Hepatocyte (in vitro differentiated cells): Measurements from ENCODE around the gene ADD1. TPM values are rescaled to one million over a fixed set of nuclear protein-coding genes. Genes with fewer than 3 reads are reported as not detected.

ENCODE experiments used
- DNase-seq: peaks from one replicate; pipeline ENCODE4 v3.0.0-alpha.2; 2016; ENCODE audit warnings: low spot score
- H2AFZ ChIP-seq: fragments of 200-600 bp; sonication (generic); 2 replicates; pipeline ENCODE4 v1.6.0; 2016; ENCODE audit warnings: antibody characterized with exemption, mild to moderate bottlenecking
- H3K27ac ChIP-seq: fragments of 200-600 bp; sonication (generic); 2 replicates; pipeline ENCODE4 v1.5.1; 2016; ENCODE audit warnings: mild to moderate bottlenecking
- H3K27me3 ChIP-seq: fragments of 200-600 bp; sonication (generic); 2 replicates; pipeline ENCODE4 v1.6.1; 2016
- H3K36me3 ChIP-seq: fragments of 200-600 bp; sonication (generic); replicated peaks from 2 replicates; pipeline ENCODE4 v1.5.1; 2016; ENCODE audit warnings: low read depth; ENCODE audit not compliant: insufficient read depth
- H3K4me1 ChIP-seq: fragments of 200-600 bp; sonication (generic); 2 replicates; pipeline ENCODE4 v1.5.1; 2016; ENCODE audit warnings: mild to moderate bottlenecking, moderate library complexity; ENCODE audit not compliant: insufficient read depth
- H3K4me2 ChIP-seq: fragments of 200-600 bp; sonication (generic); 2 replicates; pipeline ENCODE4 v1.6.0; 2016
- H3K4me3 ChIP-seq: fragments of 200-600 bp; sonication (generic); 2 replicates; pipeline ENCODE4 v1.5.1; 2016; ENCODE audit warnings: mild to moderate bottlenecking
- H3K79me2 ChIP-seq: fragments of 200-600 bp; sonication (generic); 2 replicates; pipeline ENCODE4 v1.6.0; 2017; ENCODE audit warnings: mild to moderate bottlenecking
- H3K9me2 ChIP-seq: fragments of 200-600 bp; sonication (generic); replicated peaks from 2 replicates; pipeline ENCODE4 v1.6.0; 2017; ENCODE audit warnings: mild to moderate bottlenecking; ENCODE audit not compliant: insufficient read depth
- H3K9me3 ChIP-seq: fragments of 200-600 bp; sonication (generic); 2 replicates; pipeline ENCODE4 v1.5.1; 2016; ENCODE audit warnings: low read depth, mild to moderate bottlenecking
- H4K20me1 ChIP-seq: fragments of 200-600 bp; sonication (generic); 2 replicates; pipeline ENCODE4 v1.6.0; 2016; ENCODE audit warnings: mild to moderate bottlenecking; ENCODE audit not compliant: insufficient read depth, poor library complexity, severe bottlenecking
- EZH2 ChIP-seq: fragments of 200-600 bp; sonication (generic); IDR thresholded peaks from 2 replicates; pipeline ENCODE4 v1.6.1; 2016; ENCODE audit warnings: antibody characterized with exemption, mild to moderate bottlenecking, borderline replicate concordance
- EZH2phosphoT487 ChIP-seq: fragments of 200-600 bp; sonication (generic); IDR thresholded peaks from one replicate; pipeline ENCODE4 v1.6.1; 2018; ENCODE audit warnings: antibody characterized with exemption, mild to moderate bottlenecking, low read depth, moderate library complexity; ENCODE audit not compliant: unreplicated experiment, severe bottlenecking
- WGBS: methylation state at CpG from one replicate; pipeline ENCODE4 v1.1.6; 2016; ENCODE audit warnings: low lambda C conversion rate; ENCODE audit errors: missing lambda C conversion rate; 5-methylcytosine and 5-hydroxymethylcytosine counted together
- polyA plus RNA-seq: library from polyadenylated mRNA; unstranded; fragments of >200 nt; fragmentation: Nextera tagmentation; extraction: Ambion mirVana; gene quantifications from 2 replicates; pipeline ENCODE4 v1.2.1, GENCODE V29; 2016
- total RNA-seq: library from RNA; depleted of rRNA; stranded (reverse); fragments of >200 nt; gene quantifications from 2 replicates; pipeline ENCODE4 v1.2.3, GENCODE V29; 2014
- TF ChIP-seq, protein P1 (sequence below): fragments of 200-600 bp; sonication (generic); IDR thresholded peaks from 2 replicates; pipeline ENCODE4 v1.5.1; 2016; ENCODE audit warnings: antibody characterized with exemption, mild to moderate bottlenecking; ENCODE audit not compliant: poor library complexity

Gene ADD1
- total and polyA plus RNA-seq, 2 experiments from 2014 or later, result 179 to 208 TPM

DNA sequence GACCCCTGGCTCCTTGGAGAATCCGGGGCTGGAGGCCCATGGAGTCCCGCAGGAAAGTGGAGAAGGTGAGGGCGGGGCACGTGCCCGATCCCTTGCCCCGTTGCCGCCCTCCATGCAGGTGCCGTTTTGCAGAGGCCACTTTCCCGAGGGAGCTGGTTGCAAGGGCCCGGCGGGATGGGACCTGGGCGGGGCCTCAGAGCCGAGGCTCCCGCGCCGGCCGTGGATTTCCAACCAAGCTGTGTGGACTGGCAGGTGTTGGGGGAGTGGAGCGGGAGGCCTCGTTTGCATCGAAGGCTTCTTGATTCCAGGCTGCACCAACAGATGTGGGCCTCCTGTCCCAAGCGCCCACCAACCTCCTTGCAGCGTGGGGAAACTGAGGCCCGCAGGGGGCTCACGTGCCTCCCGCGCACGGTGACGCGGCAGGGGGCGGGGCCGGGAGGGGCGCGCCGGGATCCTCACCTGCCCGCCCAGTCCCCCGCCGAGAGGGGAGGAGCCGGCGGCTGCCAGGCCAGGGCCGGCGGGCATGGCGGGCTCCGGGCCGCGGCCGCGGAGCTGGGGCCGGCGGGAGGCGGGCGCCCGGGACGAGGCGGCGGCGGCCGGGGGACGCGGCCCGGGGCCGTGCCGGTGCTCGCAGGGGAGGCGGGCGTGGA is 25.8 kb upstream of the ADD1 start:
- Histone ChIP-seq H3K4me2 (peak overlapping the region; percentile 78), H3K27ac (peak overlapping the region; percentile 50)
- TF ChIP-seq, protein P1, sequence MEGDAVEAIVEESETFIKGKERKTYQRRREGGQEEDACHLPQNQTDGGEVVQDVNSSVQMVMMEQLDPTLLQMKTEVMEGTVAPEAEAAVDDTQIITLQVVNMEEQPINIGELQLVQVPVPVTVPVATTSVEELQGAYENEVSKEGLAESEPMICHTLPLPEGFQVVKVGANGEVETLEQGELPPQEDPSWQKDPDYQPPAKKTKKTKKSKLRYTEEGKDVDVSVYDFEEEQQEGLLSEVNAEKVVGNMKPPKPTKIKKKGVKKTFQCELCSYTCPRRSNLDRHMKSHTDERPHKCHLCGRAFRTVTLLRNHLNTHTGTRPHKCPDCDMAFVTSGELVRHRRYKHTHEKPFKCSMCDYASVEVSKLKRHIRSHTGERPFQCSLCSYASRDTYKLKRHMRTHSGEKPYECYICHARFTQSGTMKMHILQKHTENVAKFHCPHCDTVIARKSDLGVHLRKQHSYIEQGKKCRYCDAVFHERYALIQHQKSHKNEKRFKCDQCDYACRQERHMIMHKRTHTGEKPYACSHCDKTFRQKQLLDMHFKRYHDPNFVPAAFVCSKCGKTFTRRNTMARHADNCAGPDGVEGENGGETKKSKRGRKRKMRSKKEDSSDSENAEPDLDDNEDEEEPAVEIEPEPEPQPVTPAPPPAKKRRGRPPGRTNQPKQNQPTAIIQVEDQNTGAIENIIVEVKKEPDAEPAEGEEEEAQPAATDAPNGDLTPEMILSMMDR, result no peak
- TF ChIP-seq EZH2phosphoT487 (no peak), EZH2 (no peak)

DNA sequence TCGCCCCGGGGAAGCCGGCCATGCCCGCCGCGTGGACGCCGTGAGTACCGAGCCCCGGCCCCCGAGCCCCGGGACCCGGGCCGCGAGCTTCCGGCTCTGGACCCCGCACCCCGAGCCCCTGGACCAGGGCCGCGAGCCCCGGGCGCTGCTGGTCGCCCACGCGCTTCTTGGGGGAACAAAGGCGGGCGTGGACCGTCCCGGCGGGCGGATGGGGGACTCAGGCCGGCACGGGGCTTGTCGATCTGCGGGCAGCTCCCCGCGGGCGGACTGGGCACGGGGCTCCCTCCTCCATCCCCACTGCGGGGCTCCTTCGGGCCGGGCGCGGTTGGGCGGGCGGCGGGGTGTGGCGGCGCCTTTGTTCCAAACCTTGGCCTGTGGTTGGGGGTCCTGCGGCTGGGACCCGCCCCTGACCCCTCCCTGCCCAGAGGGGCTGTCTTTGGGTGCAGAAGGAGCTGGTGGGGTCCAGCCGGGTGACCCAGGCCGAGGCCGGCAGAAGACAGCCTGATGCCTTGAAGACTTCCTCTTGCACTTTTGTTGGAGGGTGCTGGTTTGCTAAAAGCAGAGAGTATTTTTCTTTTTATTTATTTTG is 25.2 kb upstream of the ADD1 start:
- 4% methylated on average over 15 of the region's 54 CpGs for WGBS
- peak; percentile 42 for DNase-seq
- Histone ChIP-seq H3K4me1 (peaks cover 4% of the 10 kb centered on the region), H3K27ac (peak overlapping the region; percentile 62), H3K9me3 (peaks cover 8% of the 10 kb centered on the region), H3K27me3 (no peaks in the 10 kb centered on the region), H4K20me1 (peaks cover 2% of the 10 kb centered on the region), H3K4me2 (peak overlapping the region; percentile 78), H3K4me3 (peak overlapping the region; percentile 63), H3K9me2 (no peaks in the 10 kb centered on the region), H3K79me2 (peaks cover 29% of the 10 kb centered on the region), H2AFZ (peak overlapping the region; percentile 71), H3K36me3 (no peaks in the 10 kb centered on the region)
- TF ChIP-seq, protein P1, result no peak
- TF ChIP-seq EZH2, result no peak
- TF ChIP-seq EZH2phosphoT487, result no peak

More for the DNA sequence above, 25.8 kb upstream of the ADD1 start:
- Histone ChIP-seq H2AFZ (peak overlapping the region; percentile 18), H3K36me3 (no peaks in the 10 kb centered on the region), H3K4me1 (peaks cover 4% of the 10 kb centered on the region), H3K79me2 (peaks cover 32% of the 10 kb centered on the region), H3K4me3 (peak overlapping the region; percentile 63), H3K9me3 (peaks cover 8% of the 10 kb centered on the region), H3K27me3 (no peaks in the 10 kb centered on the region), H3K9me2 (no peaks in the 10 kb centered on the region), H4K20me1 (peaks cover 2% of the 10 kb centered on the region)
- DNase-seq, result peak; percentile 86
- WGBS, result 24% methylated on average over 26 of the region's 65 CpGs

DNA sequence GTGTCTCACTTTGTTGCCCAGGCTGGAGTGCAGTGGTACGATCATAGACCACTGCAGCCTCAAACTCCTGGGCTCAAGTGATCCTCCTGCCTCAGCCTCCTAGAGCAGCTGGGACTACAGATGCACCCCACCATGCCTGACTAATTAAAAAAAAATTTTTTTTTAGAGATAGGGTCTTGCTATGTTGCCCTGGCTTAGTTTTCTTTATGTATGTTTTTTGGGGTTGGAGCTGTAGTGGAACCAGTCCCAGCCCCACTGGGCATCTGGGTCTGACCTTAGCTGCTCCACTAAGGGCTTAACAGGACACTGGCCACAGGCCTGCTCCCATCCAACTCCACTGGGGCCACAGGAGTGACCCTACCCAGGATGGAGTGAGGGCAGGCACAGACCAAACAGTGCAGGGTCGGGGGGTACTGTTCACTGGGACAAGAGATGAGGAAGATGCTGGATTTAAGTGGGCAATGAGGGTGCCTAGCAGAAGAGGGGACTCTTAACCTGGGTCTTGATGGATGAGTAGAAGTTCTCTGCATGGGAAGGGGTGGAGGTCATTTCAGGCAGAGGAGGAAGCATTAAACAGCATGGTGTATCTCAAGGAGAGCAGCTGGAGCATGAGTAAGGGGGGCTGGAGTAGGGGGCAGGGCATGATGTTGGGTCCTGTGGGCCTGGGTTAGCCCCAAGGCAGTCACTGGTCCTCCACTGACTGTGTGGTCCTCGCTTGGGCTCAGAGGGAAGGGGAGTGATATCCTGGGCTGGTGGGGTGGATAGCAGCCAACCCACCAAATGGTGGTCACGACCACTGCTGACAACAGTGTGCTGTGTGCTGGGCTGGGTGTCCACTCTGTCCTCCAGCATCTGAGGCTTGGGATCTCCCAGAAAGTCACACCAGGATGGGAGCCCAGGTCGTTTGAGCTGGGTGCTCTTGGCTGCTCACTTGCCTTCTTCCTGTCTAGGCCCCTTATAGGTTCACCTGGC is 24.1 kb upstream of the ADD1 start:
- peaks cover 8% of the 10 kb centered on the region for H3K9me3 ChIP-seq
- H2AFZ ChIP-seq, result no peak overlapping the region
- H3K9me2 ChIP-seq, result no peaks in the 10 kb centered on the region
- H3K27ac ChIP-seq, result no peak overlapping the region
- WGBS, result 92% methylated on average over 5 of the region's 5 CpGs
- no peak for TF ChIP-seq EZH2
- no peak for TF ChIP-seq EZH2phosphoT487
- TF ChIP-seq, protein P1, result no peak
- no peaks in the 10 kb centered on the region for H3K36me3 ChIP-seq
- H3K4me2 ChIP-seq, result peak overlapping the region; percentile 78
- H4K20me1 ChIP-seq, result peaks cover 2% of the 10 kb centered on the region
- H3K79me2 ChIP-seq, result peaks cover 29% of the 10 kb centered on the region
- H3K27me3 ChIP-seq, result no peaks in the 10 kb centered on the region
- no peak for DNase-seq
- peaks cover 4% of the 10 kb centered on the region for H3K4me1 ChIP-seq
- peak overlapping the region; percentile 63 for H3K4me3 ChIP-seq
